Liver (tissue), 3 donors: Measurements from ENCODE around the gene KRTAP2-1.

Experiments
- FOXA1 ChIP-seq: IDR thresholded peaks from 2 replicates; pipeline ENCODE4 v1.6.1; 2016; ENCODE audit warnings: antibody characterized with exemption
- GABPA ChIP-seq, 2 donors: IDR thresholded peaks in 1 of 2; conservative IDR thresholded peaks in 1 of 2; 2 replicates each; pipeline ENCODE4 v1.6.1; 2016; ENCODE audit warnings: antibody characterized with exemption in 2 of 2, mild to moderate bottlenecking in 1 of 2, moderate library complexity in 1 of 2
- JUND ChIP-seq, 2 donors: IDR thresholded peaks; 2 replicates each; pipeline ENCODE4 v1.6.1; 2016; ENCODE audit warnings: antibody characterized with exemption in 2 of 2
- TAF1 ChIP-seq: conservative IDR thresholded peaks from 2 replicates; pipeline ENCODE4 v1.6.1; 2016; ENCODE audit warnings: antibody characterized with exemption, mild to moderate bottlenecking
- YY1 ChIP-seq: IDR thresholded peaks from 2 replicates; pipeline ENCODE4 v1.6.1; 2016; ENCODE audit warnings: antibody characterized with exemption, mild to moderate bottlenecking
- TF ChIP-seq, protein P1 (sequence below): fragments of 150-350 bp; IDR thresholded peaks from 2 replicates; pipeline ENCODE4 v1.5.1; 2017; ENCODE audit warnings: improper control_type of control experiment, low read depth, low read length; ENCODE audit not compliant: missing input control
- donor health status: healthy.
- donor health status: healthy.

DNA sequence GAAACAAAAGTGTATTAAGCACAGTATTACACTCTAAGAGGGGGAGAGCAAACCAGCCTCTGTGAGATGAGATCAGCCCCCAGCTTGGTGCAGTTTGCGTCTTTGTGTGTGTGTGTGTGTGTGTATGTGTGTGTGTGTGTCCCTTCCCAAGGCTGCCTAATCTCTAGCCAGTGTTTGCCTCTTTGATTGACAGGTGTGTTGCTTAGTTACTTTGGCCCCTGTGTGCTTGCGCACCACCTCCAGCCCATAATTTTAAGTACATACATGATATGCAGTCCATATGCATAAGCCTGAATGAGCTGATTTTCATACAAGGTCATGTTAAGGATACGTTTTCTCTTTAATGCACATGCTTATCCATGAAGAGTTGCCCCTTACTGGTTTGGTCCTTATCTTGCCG is 45.3 kb downstream of the KRTAP2-1 start:
- TF ChIP-seq, protein P1, sequence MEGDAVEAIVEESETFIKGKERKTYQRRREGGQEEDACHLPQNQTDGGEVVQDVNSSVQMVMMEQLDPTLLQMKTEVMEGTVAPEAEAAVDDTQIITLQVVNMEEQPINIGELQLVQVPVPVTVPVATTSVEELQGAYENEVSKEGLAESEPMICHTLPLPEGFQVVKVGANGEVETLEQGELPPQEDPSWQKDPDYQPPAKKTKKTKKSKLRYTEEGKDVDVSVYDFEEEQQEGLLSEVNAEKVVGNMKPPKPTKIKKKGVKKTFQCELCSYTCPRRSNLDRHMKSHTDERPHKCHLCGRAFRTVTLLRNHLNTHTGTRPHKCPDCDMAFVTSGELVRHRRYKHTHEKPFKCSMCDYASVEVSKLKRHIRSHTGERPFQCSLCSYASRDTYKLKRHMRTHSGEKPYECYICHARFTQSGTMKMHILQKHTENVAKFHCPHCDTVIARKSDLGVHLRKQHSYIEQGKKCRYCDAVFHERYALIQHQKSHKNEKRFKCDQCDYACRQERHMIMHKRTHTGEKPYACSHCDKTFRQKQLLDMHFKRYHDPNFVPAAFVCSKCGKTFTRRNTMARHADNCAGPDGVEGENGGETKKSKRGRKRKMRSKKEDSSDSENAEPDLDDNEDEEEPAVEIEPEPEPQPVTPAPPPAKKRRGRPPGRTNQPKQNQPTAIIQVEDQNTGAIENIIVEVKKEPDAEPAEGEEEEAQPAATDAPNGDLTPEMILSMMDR = no peak
- TF ChIP-seq YY1 = no peak
- no peak for TF ChIP-seq GABPA (IDR thresholded peaks at IDR 0.05 in 1 of 2, conservative IDR thresholded peaks at IDR 0.05 in 1 of 2)
- TF ChIP-seq JUND (IDR thresholded peaks at IDR 0.05) = no peak
- TF ChIP-seq TAF1 = no peak
- TF ChIP-seq FOXA1 = no peak
